ENCODE data around the gene SYNRG.

- TF ChIP-seq POLR2A (IDR thresholded peaks at IDR 0.05; ENCODE audit: low read depth, low read length) (no peak), EZH2 (IDR thresholded peaks at IDR 0.05; ENCODE audit: borderline replicate concordance, low read depth, low read length, severe bottlenecking) (no peak), POLR2AphosphoS5 (IDR thresholded peaks at IDR 0.05; ENCODE audit: insufficient read depth, low read depth, low read length) (no peak), FOS (IDR thresholded peaks at IDR 0.05; ENCODE audit: borderline replicate concordance, insufficient read depth, low read length) (no peak), MYC (IDR thresholded peaks at IDR 0.05; ENCODE audit: low read depth, low read length) (no peak), JUN (IDR thresholded peaks at IDR 0.05; ENCODE audit: borderline replicate concordance, insufficient read depth, insufficient read length, low read depth) (no peak), GATA2 (IDR thresholded peaks at IDR 0.05; ENCODE audit: insufficient read depth, insufficient read length, low read depth, low read length) (no peak)
- TF ChIP-seq, protein P1, sequence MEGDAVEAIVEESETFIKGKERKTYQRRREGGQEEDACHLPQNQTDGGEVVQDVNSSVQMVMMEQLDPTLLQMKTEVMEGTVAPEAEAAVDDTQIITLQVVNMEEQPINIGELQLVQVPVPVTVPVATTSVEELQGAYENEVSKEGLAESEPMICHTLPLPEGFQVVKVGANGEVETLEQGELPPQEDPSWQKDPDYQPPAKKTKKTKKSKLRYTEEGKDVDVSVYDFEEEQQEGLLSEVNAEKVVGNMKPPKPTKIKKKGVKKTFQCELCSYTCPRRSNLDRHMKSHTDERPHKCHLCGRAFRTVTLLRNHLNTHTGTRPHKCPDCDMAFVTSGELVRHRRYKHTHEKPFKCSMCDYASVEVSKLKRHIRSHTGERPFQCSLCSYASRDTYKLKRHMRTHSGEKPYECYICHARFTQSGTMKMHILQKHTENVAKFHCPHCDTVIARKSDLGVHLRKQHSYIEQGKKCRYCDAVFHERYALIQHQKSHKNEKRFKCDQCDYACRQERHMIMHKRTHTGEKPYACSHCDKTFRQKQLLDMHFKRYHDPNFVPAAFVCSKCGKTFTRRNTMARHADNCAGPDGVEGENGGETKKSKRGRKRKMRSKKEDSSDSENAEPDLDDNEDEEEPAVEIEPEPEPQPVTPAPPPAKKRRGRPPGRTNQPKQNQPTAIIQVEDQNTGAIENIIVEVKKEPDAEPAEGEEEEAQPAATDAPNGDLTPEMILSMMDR (IDR thresholded peaks at IDR 0.05; ENCODE audit: extremely low read depth in 1 of 2, insufficient read depth in 1 of 2, low read depth in 1 of 2, low read length in 2 of 2): no peak
- TF ChIP-seq, protein P2, sequence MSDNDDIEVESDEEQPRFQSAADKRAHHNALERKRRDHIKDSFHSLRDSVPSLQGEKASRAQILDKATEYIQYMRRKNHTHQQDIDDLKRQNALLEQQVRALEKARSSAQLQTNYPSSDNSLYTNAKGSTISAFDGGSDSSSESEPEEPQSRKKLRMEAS (IDR thresholded peaks at IDR 0.05; ENCODE audit: insufficient read depth, insufficient read length): peak; percentile 54
Measured at GRCh38 chr17:37643869-37644268, 34.7 kb upstream of the SYNRG start.

Measured in endothelial cell of umbilical vein (primary cell).